ENCODE results near the gene GNE.

- TF ChIP-seq CTCF (IDR thresholded peaks at IDR 0.05 in 2 of 3, conservative IDR thresholded peaks at IDR 0.05 in 1 of 3; ENCODE audit: borderline replicate concordance in 1 of 3, insufficient read depth in 1 of 3, low read depth in 2 of 3, low read length in 2 of 3) = no peak
- TF ChIP-seq ZNF274 (IDR thresholded peaks at IDR 0.05; ENCODE audit: low read depth, low read length) = no peak
- TF ChIP-seq RAD21 (IDR thresholded peaks at IDR 0.05; ENCODE audit: low read depth) = no peak
- TF ChIP-seq EZH2 (IDR thresholded peaks at IDR 0.05) = no peak
- no peak for TF ChIP-seq POLR2A (IDR thresholded peaks at IDR 0.05; ENCODE audit: borderline replicate concordance, extremely low read depth, insufficient read depth, insufficient read length)
- no peak for TF ChIP-seq JUND (IDR thresholded peaks at IDR 0.05)
These were observed 18.0 kb upstream of the GNE start for GRCh38 chr9:36276254-36276653.
